ENCODE data around the gene MMP2. TPM values are rescaled to one million over a fixed set of nuclear protein-coding genes. Genes with fewer than 3 reads are reported as not detected.
A peak's percentile ranks its signal among the peaks of the same experiment; 100 is the strongest.

MMP2 gene
- polyA plus RNA-seq, 1 donor = 404 TPM

- DNase-seq = no peak
Observed at GRCh38 chr16:55495616-55496289, 16.8 kb downstream of the MMP2 start.

GRCh38 chr16:55496509-55497145 lies 17.6 kb downstream of the MMP2 start:
- no peak for DNase-seq

GRCh38 chr16:55497558-55497957 lies 18.6 kb downstream of the MMP2 start:
- no peak for DNase-seq

- DNase-seq = no peak
Observed at GRCh38 chr16:55498101-55498500, 19.1 kb downstream of the MMP2 start.

- no peak for DNase-seq
Observed at GRCh38 chr16:55499281-55499680, 20.3 kb downstream of the MMP2 start.

- DNase-seq = peak; percentile 56
Observed at GRCh38 chr16:55499951-55500529, 21.0 kb downstream of the MMP2 start.

- peak; percentile 81 for DNase-seq
Observed at GRCh38 chr16:55500530-55501011, 21.6 kb downstream of the MMP2 start.

- DNase-seq = no peak
Observed at GRCh38 chr16:55501549-55502322, 22.7 kb downstream of the MMP2 start.

- DNase-seq = peak; percentile 94
Observed at GRCh38 chr16:55502801-55503366, 23.9 kb downstream of the MMP2 start.

GRCh38 chr16:55503726-55504550 lies 24.9 kb downstream of the MMP2 start:
- no peak for DNase-seq

- DNase-seq = no peak
Observed at GRCh38 chr16:55505333-55506015, 26.5 kb downstream of the MMP2 start.

GRCh38 chr16:55506083-55506482 lies 27.1 kb downstream of the MMP2 start:
- DNase-seq = no peak

- DNase-seq = no peak
Observed at GRCh38 chr16:55506708-55507107, 27.7 kb downstream of the MMP2 start.

GRCh38 chr16:55508271-55508921 lies 29.4 kb downstream of the MMP2 start:
- no peak for DNase-seq

- DNase-seq = peak; percentile 88
Observed at GRCh38 chr16:55508941-55509931, 30.2 kb downstream of the MMP2 start, which contains the start of gene LPCAT2. TSS of gene LPCAT2 (plus strand) at chr16:55509072. CDS start at chr16:55509182, 110 bp downstream.

- DNase-seq = no peak
Observed at GRCh38 chr16:55510185-55510805, 31.3 kb downstream of the MMP2 start.

- no peak for DNase-seq
Observed at GRCh38 chr16:55512941-55513340, 33.9 kb downstream of the MMP2 start.

- no peak for DNase-seq
Observed at GRCh38 chr16:55513616-55514015, 34.6 kb downstream of the MMP2 start.

GRCh38 chr16:55515111-55515510 lies 36.1 kb downstream of the MMP2 start:
- no peak for DNase-seq

Measured in hindlimb muscle (tissue), 1 donor.